ENCODE results near the gene DAB2. TPM values are rescaled to one million over a fixed set of nuclear protein-coding genes. Genes with fewer than 3 reads are reported as not detected.

Gene DAB2
- total and polyA plus RNA-seq, 2 of the 8 experiments (the other 6 are each of a cell fraction or from before 2014, with no cell fraction given): 2.6 to 4.9 TPM

GRCh38 chr5:39441838-39442237 is 17.1 kb upstream of the DAB2 start (continued):
- no peak for TF ChIP-seq CHD7 (IDR thresholded peaks at IDR 0.05; ENCODE audit: insufficient replicate concordance, low read length)
- TF ChIP-seq EZH2 (IDR thresholded peaks at IDR 0.05; ENCODE audit: low read depth, low read length, severe bottlenecking): no peak
- TF ChIP-seq TCF12 (IDR thresholded peaks at IDR 0.05; ENCODE audit: low read depth, low read length): no peak
- TF ChIP-seq GABPA (IDR thresholded peaks at IDR 0.05; ENCODE audit: borderline replicate concordance, insufficient read depth, low read length): no peak
- TF ChIP-seq RAD21 (IDR thresholded peaks at IDR 0.05 in 1 of 2, conservative IDR thresholded peaks at IDR 0.05 in 1 of 2; ENCODE audit: low read depth in 2 of 2, low read length in 2 of 2): no peak
- TF ChIP-seq BACH1 (IDR thresholded peaks at IDR 0.05; ENCODE audit: low read length): no peak
- no peak for TF ChIP-seq ATF3 (IDR thresholded peaks at IDR 0.05; ENCODE audit: insufficient read depth, low read depth, low read length)
- no peak for TF ChIP-seq BCL11A (IDR thresholded peaks at IDR 0.05; ENCODE audit: low read depth in 2 of 2, low read length in 2 of 2)
